GM19455 (cell line): ENCODE data around the gene IFI6.
A peak's percentile ranks its signal among the peaks of the same experiment; 100 is the strongest.

Source experiments
- ATAC-seq: cut with Tn5 transposase; IDR thresholded peaks from one replicate; pipeline ENCODE4 v1.9.1; 2021; ENCODE audit not compliant: unreplicated experiment

IFI6 gene

GRCh38 chr1:27676410-27676809 is 4.4 kb upstream of the IFI6 start:
- ATAC-seq, result no peak

- no peak for ATAC-seq
These were observed 739 bp upstream of the IFI6 start for GRCh38 chr1:27672750-27673112.

- no peak for ATAC-seq
These were observed 2.1 kb downstream of the IFI6 start for GRCh38 chr1:27669876-27670275.

GRCh38 chr1:27668808-27669723 is 2.9 kb downstream of the IFI6 start:
- no peak for ATAC-seq

- no peak for ATAC-seq
These were observed 3.7 kb downstream of the IFI6 start for GRCh38 chr1:27668121-27668807.

GRCh38 chr1:27666791-27667254 is 5.2 kb downstream of the IFI6 start:
- no peak for ATAC-seq

- no peak for ATAC-seq
These were observed 5.7 kb downstream of the IFI6 start for GRCh38 chr1:27666294-27666693.

GRCh38 chr1:27665016-27665651 is 6.9 kb downstream of the IFI6 start:
- no peak for ATAC-seq

- ATAC-seq, result no peak
These were observed 7.7 kb downstream of the IFI6 start for GRCh38 chr1:27664291-27664690.

- peak; percentile 37 for ATAC-seq
These were observed 9.1 kb downstream of the IFI6 start for GRCh38 chr1:27662707-27663393.

GRCh38 chr1:27662261-27662660 is 9.7 kb downstream of the IFI6 start:
- ATAC-seq, result no peak

- ATAC-seq, result no peak
These were observed 10.4 kb downstream of the IFI6 start for GRCh38 chr1:27661412-27662075.

- ATAC-seq, result peak; percentile 2
These were observed 11.6 kb downstream of the IFI6 start for GRCh38 chr1:27660300-27660835.

- peak; percentile 72 for ATAC-seq
These were observed 12.3 kb downstream of the IFI6 start for GRCh38 chr1:27659497-27660299.

- peak; percentile 3 for ATAC-seq
These were observed 13.0 kb downstream of the IFI6 start for GRCh38 chr1:27658951-27659496.

GRCh38 chr1:27656157-27656893 is 15.7 kb downstream of the IFI6 start:
- no peak for ATAC-seq

- no peak for ATAC-seq
These were observed 16.6 kb downstream of the IFI6 start for GRCh38 chr1:27655151-27655937.
